K562 treated with DMSO at 1 percent for 12 hours (cell line): Measurements from ENCODE around the gene RASL12. TPM values are rescaled to one million over a fixed set of nuclear protein-coding genes. Genes with fewer than 3 reads are reported as not detected.

Experiments
- total RNA-seq: library from RNA; unstranded; fragments of 300-600 nt; gene quantifications from 2 replicates; pipeline ENCODE4 v1.2.3, GENCODE V29; 2022; ENCODE audit not compliant: insufficient read depth

RASL12 gene, protein sequence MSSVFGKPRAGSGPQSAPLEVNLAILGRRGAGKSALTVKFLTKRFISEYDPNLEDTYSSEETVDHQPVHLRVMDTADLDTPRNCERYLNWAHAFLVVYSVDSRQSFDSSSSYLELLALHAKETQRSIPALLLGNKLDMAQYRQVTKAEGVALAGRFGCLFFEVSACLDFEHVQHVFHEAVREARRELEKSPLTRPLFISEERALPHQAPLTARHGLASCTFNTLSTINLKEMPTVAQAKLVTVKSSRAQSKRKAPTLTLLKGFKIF
- total RNA-seq: not detected in 2 replicates

GRCh38 chr15:65067645-65068402 lies at the start of gene RASL12:
Gene RASL12 (minus strand): TSS chr15:65067991. CDS start chr15:65067835, 156 bp downstream.

GRCh38 chr15:65115086-65115485 lies 47.3 kb upstream of the RASL12 start, which contains the start of gene UBAP1L:
Gene UBAP1L (minus strand): TSS chr15:65115200. CDS start chr15:65106215, 8,985 bp downstream.

DNA sequence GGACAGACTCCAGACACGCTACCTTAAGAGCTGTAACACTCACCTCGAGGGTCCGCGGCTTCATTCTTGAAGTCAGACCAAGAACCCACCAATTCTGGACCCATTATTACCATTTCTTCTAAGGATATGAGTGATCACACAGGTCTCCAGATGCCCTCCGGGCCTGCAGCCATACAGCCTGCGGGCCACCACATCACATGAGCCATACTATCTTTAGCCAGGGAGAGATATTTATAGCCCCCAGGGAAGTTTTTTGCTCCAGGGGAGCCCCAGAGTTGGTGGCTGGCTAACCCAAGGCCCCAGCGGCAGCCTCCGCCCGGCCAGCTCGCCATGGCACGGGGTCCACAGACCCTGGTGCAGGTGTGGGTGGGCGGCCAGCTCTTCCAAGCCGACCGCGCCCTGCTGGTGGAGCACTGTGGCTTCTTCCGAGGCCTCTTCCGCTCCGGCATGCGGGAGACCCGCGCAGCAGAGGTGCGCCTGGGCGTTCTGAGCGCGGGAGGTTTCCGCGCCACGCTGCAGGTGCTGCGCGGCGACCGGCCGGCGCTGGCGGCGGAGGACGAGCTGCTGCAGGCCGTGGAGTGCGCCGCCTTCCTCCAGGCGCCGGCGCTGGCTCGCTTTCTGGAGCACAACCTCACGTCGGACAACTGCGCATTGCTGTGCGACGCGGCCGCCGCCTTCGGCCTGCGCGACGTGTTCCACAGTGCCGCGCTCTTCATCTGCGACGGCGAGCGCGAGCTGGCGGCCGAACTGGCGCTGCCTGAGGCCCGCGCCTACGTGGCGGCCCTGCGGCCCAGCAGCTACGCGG lies 8.9 kb upstream of the RASL12 start, which contains the start of gene KBTBD13:
TSS of gene KBTBD13 (plus strand) at position 261 of the 805 bp plus-strand sequence. CDS start at position 331, 70 bp downstream.

DNA sequence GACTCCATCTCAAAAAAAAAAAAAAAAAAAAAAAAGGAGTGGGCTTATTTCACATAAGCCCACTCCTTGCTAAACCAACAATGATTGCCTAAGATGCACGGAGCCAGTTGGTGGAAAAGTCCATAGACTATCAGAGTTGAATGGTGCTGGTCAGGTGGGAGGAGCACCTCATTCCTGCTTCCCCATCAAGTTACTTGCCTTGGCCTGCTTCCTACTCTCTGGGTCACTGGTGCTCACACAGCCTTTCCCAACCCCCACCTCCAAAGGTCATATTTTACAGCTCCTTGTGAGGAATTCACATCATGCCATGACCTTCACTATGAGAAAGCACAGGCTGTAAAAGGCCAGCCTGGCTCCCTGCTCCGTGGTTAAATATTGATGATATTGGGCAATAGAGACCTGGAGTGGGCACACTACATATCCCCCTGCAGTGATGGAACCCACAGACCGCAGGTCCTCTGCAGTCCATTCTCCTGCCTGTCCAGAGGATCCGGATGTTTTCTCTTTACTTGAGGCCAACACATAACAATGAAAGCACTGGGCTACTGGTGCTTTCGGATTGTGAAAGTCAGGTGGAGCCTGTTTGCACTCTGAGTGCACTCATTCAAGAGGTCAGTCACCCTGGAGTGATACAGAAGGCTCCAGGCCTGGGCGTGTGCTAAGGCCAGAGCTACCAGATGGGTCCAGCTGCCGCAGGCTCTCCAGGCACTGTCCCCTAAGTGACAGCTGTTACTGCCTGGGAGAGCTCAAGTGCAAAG lies 22.9 kb downstream of the RASL12 start, which contains the start of gene SLC51B:
TSS of gene SLC51B (plus strand) at position 664 of the 758 bp plus-strand sequence. CDS start 4,618 bp downstream, outside the sequence.

DNA sequence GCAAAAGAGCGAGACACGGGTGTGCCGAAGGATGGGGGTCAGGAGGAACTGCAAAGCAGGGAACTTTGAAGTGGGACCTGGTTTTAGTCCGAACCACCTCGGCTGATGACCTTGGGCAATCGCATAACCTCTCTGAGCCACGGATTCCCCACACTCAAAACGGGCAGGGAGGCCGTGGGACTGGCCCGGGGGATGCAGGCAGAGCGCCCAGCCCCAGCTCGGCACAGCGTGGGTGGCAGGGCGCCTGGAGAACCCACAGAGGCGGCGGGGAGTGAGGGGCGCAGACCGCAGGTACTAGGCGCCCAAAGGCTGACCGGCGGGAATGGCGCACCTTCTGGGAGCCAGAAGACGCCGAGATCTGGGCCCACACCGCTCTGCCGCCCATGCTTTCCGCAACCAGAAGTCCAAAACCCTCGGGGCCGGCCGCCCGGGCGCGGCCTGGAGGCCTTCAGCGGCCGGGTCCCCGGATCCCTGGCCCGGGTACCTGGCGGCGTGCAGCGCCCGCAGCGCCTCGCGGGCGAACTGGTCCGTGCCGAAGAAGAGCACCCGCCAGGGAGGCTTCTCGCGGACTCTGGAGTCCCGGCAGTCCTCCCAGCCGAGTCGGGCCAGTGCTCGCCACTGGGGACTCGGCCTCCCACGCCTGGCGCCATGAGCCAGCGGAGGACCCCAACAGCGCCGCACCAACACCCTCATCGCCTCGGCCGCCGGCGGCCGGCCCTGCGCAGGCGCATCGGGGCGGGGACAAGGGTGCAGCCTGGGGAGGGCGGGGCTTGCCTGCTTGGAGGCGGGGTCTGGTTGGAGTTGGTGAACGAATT lies 38.7 kb downstream of the RASL12 start, which contains the start of gene MTFMT:
TSS of gene MTFMT (minus strand) at position 719 of the 815 bp plus-strand sequence. CDS start at position 693, 26 bp downstream.

Other genes starting within 250 kb of the RASL12 start
- gene PIF1, start 242.3 kb downstream of the RASL12 start, total RNA-seq: 15.0 and 16.6 TPM in 2 replicates
- 7.5 and 13.0 TPM in 2 replicates for gene PLEKHO2, start 226.1 kb downstream of the RASL12 start, total RNA-seq
- 1.00 TPM in 1 of 2 replicates, not detected in the other for gene ANKDD1A, start 156.1 kb downstream of the RASL12 start, total RNA-seq
- 67.4 and 100 TPM in 2 replicates for gene SPG21, start 78.1 kb downstream of the RASL12 start, total RNA-seq
- gene MTFMT, start 38.4 kb downstream of the RASL12 start, total RNA-seq: 8.3 and 14.3 TPM in 2 replicates
- gene SLC51B, start 22.6 kb downstream of the RASL12 start, total RNA-seq: not detected in 2 replicates
- gene KBTBD13, start 8.8 kb upstream of the RASL12 start, total RNA-seq: not detected in 2 replicates
- gene UBAP1L, start 47.2 kb upstream of the RASL12 start, total RNA-seq: 0.81 and 1.6 TPM in 2 replicates
- 24.1 and 42.2 TPM in 2 replicates for gene PDCD7, start 65.8 kb upstream of the RASL12 start, total RNA-seq
- gene CLPX, start 117.4 kb upstream of the RASL12 start, total RNA-seq: 13.3 and 43.4 TPM in 2 replicates
- gene CILP, start 143.5 kb upstream of the RASL12 start, total RNA-seq: not detected in 2 replicates
- 11.2 and 21.3 TPM in 2 replicates for gene PARP16, start 218.9 kb upstream of the RASL12 start, total RNA-seq
- gene RNU5A-1, start 228.1 kb upstream of the RASL12 start, total RNA-seq: not detected in 2 replicates
- gene RNU5B-1, start 236.7 kb upstream of the RASL12 start, total RNA-seq: not detected in 2 replicates